ENCODE results near the gene ADSL. TPM values are rescaled to one million over a fixed set of nuclear protein-coding genes. Genes with fewer than 3 reads are reported as not detected.
"Not testable (repeated sequence)": the region's sequence is repeated elsewhere in the genome, so short reads cannot be mapped to it uniquely, and the experiment has no call there.

ADSL gene
- total and polyA plus RNA-seq, 2 donors from 2014 or later, result 42.5 to 57.5 TPM

DNA sequence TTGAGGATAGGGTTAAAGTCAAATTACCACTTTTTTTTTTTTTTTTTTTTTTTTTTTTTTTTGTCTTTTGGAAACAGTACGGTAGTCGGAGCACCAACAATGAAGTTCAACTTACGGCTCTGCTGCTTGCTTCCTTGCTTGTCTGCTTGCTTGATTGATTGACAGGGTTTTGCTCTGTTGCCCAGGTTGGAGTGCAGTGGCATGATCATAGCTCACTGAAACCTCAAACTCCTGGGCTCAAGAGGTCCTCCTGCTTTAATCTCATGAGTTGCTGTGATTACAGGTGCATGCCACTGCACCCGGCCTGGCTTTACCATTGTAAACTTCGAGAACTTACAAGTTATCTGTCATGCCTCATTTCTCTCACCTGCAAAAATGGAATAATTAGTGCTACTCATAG is 29.8 kb downstream of the ADSL start:
- H3K9me3 ChIP-seq (ENCODE audit: control insufficient read depth in 2 of 3, insufficient read depth in 1 of 3, low read length in 3 of 3), result no peaks in the 10 kb centered on the region
- H3K9ac ChIP-seq (ENCODE audit: low read length in 3 of 3), result no peak overlapping the region
- DNase-seq (no peak), FAIRE-seq (no peak)
- no peaks in the 10 kb centered on the region for H3K27me3 ChIP-seq (ENCODE audit: control insufficient read depth, insufficient read depth, low read length)
- no peak overlapping the region for H3K4me3 ChIP-seq (ENCODE audit: low read length in 3 of 3)
- no peaks in the 10 kb centered on the region for H3K4me1 ChIP-seq (ENCODE audit: control insufficient read depth in 2 of 3, insufficient read depth in 2 of 3, low read depth in 1 of 3, low read length in 3 of 3)
- no peak overlapping the region for H3K27ac ChIP-seq (ENCODE audit: low read depth in 2 of 2, low read length in 2 of 2)
- TF ChIP-seq, protein P1, sequence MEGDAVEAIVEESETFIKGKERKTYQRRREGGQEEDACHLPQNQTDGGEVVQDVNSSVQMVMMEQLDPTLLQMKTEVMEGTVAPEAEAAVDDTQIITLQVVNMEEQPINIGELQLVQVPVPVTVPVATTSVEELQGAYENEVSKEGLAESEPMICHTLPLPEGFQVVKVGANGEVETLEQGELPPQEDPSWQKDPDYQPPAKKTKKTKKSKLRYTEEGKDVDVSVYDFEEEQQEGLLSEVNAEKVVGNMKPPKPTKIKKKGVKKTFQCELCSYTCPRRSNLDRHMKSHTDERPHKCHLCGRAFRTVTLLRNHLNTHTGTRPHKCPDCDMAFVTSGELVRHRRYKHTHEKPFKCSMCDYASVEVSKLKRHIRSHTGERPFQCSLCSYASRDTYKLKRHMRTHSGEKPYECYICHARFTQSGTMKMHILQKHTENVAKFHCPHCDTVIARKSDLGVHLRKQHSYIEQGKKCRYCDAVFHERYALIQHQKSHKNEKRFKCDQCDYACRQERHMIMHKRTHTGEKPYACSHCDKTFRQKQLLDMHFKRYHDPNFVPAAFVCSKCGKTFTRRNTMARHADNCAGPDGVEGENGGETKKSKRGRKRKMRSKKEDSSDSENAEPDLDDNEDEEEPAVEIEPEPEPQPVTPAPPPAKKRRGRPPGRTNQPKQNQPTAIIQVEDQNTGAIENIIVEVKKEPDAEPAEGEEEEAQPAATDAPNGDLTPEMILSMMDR (IDR thresholded peaks at IDR 0.05; ENCODE audit: borderline replicate concordance, extremely low read depth, insufficient read depth), result no peak
- intact Hi-C loops (cut with DNase I), result no loop called here
- H3K36me3 ChIP-seq (ENCODE audit: control insufficient read depth in 2 of 3, insufficient read depth in 3 of 3, low read length in 3 of 3), result peaks cover 0 to 2% (median 0%) of the 10 kb centered on the region in 3 donors

- Histone ChIP-seq H3K27me3 (ENCODE audit: control insufficient read depth, insufficient read depth, low read length) (no peaks in the 10 kb centered on the region), H3K9me3 (ENCODE audit: control insufficient read depth in 2 of 3, insufficient read depth in 1 of 3, low read length in 3 of 3) (no peaks in the 10 kb centered on the region), H3K9ac (ENCODE audit: low read length in 3 of 3) (no peak overlapping the region), H3K36me3 (ENCODE audit: control insufficient read depth in 2 of 3, insufficient read depth in 3 of 3, low read length in 3 of 3) (peaks cover 0 to 2% (median 0%) of the 10 kb centered on the region in 3 donors), H3K27ac (ENCODE audit: low read depth in 2 of 2, low read length in 2 of 2) (no peak overlapping the region), H3K4me3 (ENCODE audit: low read length in 3 of 3) (no peak overlapping the region), H3K4me1 (ENCODE audit: control insufficient read depth in 2 of 3, insufficient read depth in 2 of 3, low read depth in 1 of 3, low read length in 3 of 3) (no peaks in the 10 kb centered on the region)
- FAIRE-seq (no peak), DNase-seq (no peak)
- intact Hi-C loops (cut with DNase I), result no loop called here
- TF ChIP-seq, protein P1 (IDR thresholded peaks at IDR 0.05; ENCODE audit: borderline replicate concordance, extremely low read depth, insufficient read depth), result no peak
Observed at GRCh38 chr22:40377931-40378330, 31.6 kb downstream of the ADSL start.

DNA sequence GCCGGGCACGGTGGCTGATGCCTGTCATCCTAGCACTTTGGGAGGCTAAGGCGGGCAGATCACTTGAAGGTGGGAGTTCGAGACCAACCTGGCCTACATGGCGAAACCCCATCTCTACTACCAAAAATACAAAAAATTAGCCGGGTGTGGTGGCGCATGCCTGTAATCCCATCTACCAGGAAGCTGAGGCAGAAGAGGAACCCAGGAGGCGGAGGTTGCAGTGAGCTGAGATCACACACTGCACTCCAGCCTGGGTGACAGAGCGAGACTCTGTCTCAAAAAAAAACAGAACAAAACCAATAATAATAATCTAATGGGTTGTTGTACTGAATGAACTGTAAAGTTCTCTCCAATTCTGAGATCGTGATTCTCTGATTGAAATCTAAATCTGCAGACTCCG is 32.1 kb downstream of the ADSL start:
- not testable (repeated sequence) for FAIRE-seq

DNA sequence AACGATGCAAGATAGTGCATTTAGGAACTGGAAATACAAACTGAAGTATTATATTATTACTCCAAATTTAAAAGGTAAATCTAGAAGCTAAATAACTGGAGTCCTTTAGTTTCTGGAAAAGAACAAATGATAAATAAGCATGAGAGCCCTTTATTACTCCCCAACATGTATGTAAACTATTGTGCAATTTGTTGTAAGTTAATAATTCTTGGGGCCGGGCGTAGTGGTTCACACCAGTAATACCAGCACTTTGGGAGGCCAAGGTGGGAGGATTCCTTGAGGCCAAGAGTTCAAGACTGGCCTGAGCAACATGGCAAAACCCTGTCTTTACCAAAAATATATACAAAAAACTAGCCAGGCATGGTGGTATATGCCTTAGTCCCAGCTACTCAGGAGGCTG is 35.2 kb downstream of the ADSL start:
- no peaks in the 10 kb centered on the region for H3K9me3 ChIP-seq (ENCODE audit: control insufficient read depth in 2 of 3, insufficient read depth in 1 of 3, low read length in 3 of 3)
- no peak overlapping the region for H3K4me3 ChIP-seq (ENCODE audit: low read length in 3 of 3)
- no peak overlapping the region for H3K9ac ChIP-seq (ENCODE audit: low read length in 3 of 3)
- intact Hi-C loops (cut with DNase I), result no loop called here
- no peaks in the 10 kb centered on the region for H3K27me3 ChIP-seq (ENCODE audit: control insufficient read depth, insufficient read depth, low read length)
- DNase-seq, result no peak
- H3K27ac ChIP-seq (ENCODE audit: low read depth in 2 of 2, low read length in 2 of 2), result no peak overlapping the region
- TF ChIP-seq, protein P1 (IDR thresholded peaks at IDR 0.05; ENCODE audit: borderline replicate concordance, extremely low read depth, insufficient read depth), result no peak
- H3K36me3 ChIP-seq (ENCODE audit: control insufficient read depth in 2 of 3, insufficient read depth in 3 of 3, low read length in 3 of 3), result peaks cover 0 to 2% (median 0%) of the 10 kb centered on the region in 3 donors
- FAIRE-seq, result no peak
- no peaks in the 10 kb centered on the region for H3K4me1 ChIP-seq (ENCODE audit: control insufficient read depth in 2 of 3, insufficient read depth in 2 of 3, low read depth in 1 of 3, low read length in 3 of 3)

More for the DNA sequence above, 32.1 kb downstream of the ADSL start:
- DNase-seq; H3K27me3 ChIP-seq (ENCODE audit: control insufficient read depth, insufficient read depth, low read length); H3K36me3 ChIP-seq (ENCODE audit: control insufficient read depth in 2 of 3, insufficient read depth in 3 of 3, low read length in 3 of 3); intact Hi-C loops (cut with DNase I); H3K27ac ChIP-seq (ENCODE audit: low read depth in 2 of 2, low read length in 2 of 2); H3K4me1 ChIP-seq (ENCODE audit: control insufficient read depth in 2 of 3, insufficient read depth in 2 of 3, low read depth in 1 of 3, low read length in 3 of 3); H3K9me3 ChIP-seq (ENCODE audit: control insufficient read depth in 2 of 3, insufficient read depth in 1 of 3, low read length in 3 of 3); H3K4me3 ChIP-seq (ENCODE audit: low read length in 3 of 3); H3K9ac ChIP-seq (ENCODE audit: low read length in 3 of 3): not testable (repeated sequence)

Data from kidney (tissue), 14 donors.